GM12864 (cell line): ENCODE data around the gene ATF4.

ENCODE experiments used
- DNase-seq: peaks from one replicate; pipeline ENCODE4 v3.0.0-alpha.2; 2011; ENCODE audit warnings: low read depth
- H3K4me3 ChIP-seq: 2 replicates; pipeline ENCODE4 v1.5.1; 2011; ENCODE audit warnings: mild to moderate bottlenecking, low read depth, low read length, control low read depth
- CTCF ChIP-seq: IDR thresholded peaks from 2 replicates; pipeline ENCODE4 v1.5.1; 2011; ENCODE audit warnings: low read depth, mild to moderate bottlenecking, moderate library complexity, low read length, control low read depth, inconsistent platforms; ENCODE audit errors: missing control alignments

ATF4 gene

GRCh38 chr22:39546889-39547586 lies 26.7 kb downstream of the ATF4 start:
- TF ChIP-seq CTCF, result no peak
- DNase-seq, result no peak
- no peak overlapping the region for H3K4me3 ChIP-seq

GRCh38 chr22:39547587-39547947 lies 27.2 kb downstream of the ATF4 start:
- no peak for DNase-seq
- no peak overlapping the region for H3K4me3 ChIP-seq
- no peak for TF ChIP-seq CTCF

- no peak overlapping the region for H3K4me3 ChIP-seq
- no peak for TF ChIP-seq CTCF
Measured at GRCh38 chr22:39553429-39553828, 33.1 kb downstream of the ATF4 start.

GRCh38 chr22:39554151-39554550 lies 33.8 kb downstream of the ATF4 start:
- H3K4me3 ChIP-seq, result no peak overlapping the region
- no peak for DNase-seq
- no peak for TF ChIP-seq CTCF

More at GRCh38 chr22:39553429-39553828, 33.1 kb downstream of the ATF4 start:
- no peak for DNase-seq

- TF ChIP-seq CTCF, result no peak
- H3K4me3 ChIP-seq, result no peak overlapping the region
- no peak for DNase-seq
Measured at GRCh38 chr22:39556970-39557841, 36.8 kb downstream of the ATF4 start.

- TF ChIP-seq CTCF, result no peak
- no peak overlapping the region for H3K4me3 ChIP-seq
- DNase-seq, result no peak
Measured at GRCh38 chr22:39558254-39558727, 37.9 kb downstream of the ATF4 start.
